Calu3 (cell line): ENCODE measurements around the gene RTRAF. TPM values are rescaled to one million over a fixed set of nuclear protein-coding genes. Genes with fewer than 3 reads are reported as not detected.

Experiments used
- BruUV-seq: library from RNA; stranded (reverse); fragments of 400-500 nt; replicated peaks from 2 replicates; lab custom pipeline; 2021; lab: Mats Ljungman, UMichigan
- CTCF ChIA-PET: fragments of 300-600 bp; sonication (Branson Sonifier 250); formaldehyde crosslinking; loops from one replicate; lab custom pipeline; 2022; ENCODE audit warnings: antibody characterized with exemption; lab: Charles Lee
- DNase-seq: peaks from one replicate; pipeline ENCODE4 v3.0.0; 2022
- H3K27ac Mint-ChIP-seq: one replicate; pipeline ENCODE4 v1.8.0; 2022; ENCODE audit warnings: mixed read lengths; ENCODE audit not compliant: unreplicated experiment
- H3K27me3 Mint-ChIP-seq: one replicate; pipeline ENCODE4 v1.8.0; 2022; ENCODE audit warnings: mixed read lengths; ENCODE audit not compliant: unreplicated experiment
- H3K36me3 Mint-ChIP-seq: one replicate; pipeline ENCODE4 v1.8.0; 2022; ENCODE audit warnings: mild to moderate bottlenecking, moderate library complexity, mixed read lengths; ENCODE audit not compliant: insufficient read depth, unreplicated experiment
- H3K4me1 Mint-ChIP-seq: one replicate; pipeline ENCODE4 v1.8.0; 2022; ENCODE audit warnings: mild to moderate bottlenecking, low read depth, mixed read lengths; ENCODE audit not compliant: unreplicated experiment
- H3K4me3 Mint-ChIP-seq: one replicate; pipeline ENCODE4 v1.8.0; 2022; ENCODE audit warnings: mild to moderate bottlenecking, low read depth, moderate library complexity, mixed read lengths; ENCODE audit not compliant: unreplicated experiment
- H3K9me3 Mint-ChIP-seq: one replicate; pipeline ENCODE4 v1.8.0; 2022; ENCODE audit warnings: low read depth, mixed read lengths; ENCODE audit not compliant: unreplicated experiment
- CTCF ChIP-seq: fragments of 200-600 bp; IDR thresholded peaks from one replicate; pipeline ENCODE4 v1.8.0; 2022; ENCODE audit warnings: antibody characterized with exemption; ENCODE audit not compliant: unreplicated experiment
- intact Hi-C: fragments of 100-400 bp; cut with micrococcal nuclease; formaldehyde crosslinking; loops from one replicate; pipeline ENCODE4 v1.10.0; 2022; ENCODE audit not compliant: unreplicated experiment
- total RNA-seq: library from RNA; stranded (reverse); gene quantifications from 2 replicates; pipeline ENCODE4 v1.2.3, GENCODE V29; 2022

The RTRAF gene
- total RNA-seq, 1 experiment from 2014 or later: 164 TPM

GRCh38 chr14:52055167-52055566 is 65.8 kb downstream of the RTRAF start:
- intact Hi-C loops: no loop called here
- Mint-ChIP-seq H3K9me3 (no peaks in the 10 kb centered on the region), H3K4me1 (peaks cover 4% of the 10 kb centered on the region), H3K4me3 (no peak overlapping the region), H3K27me3 (peaks cover 59% of the 10 kb centered on the region), H3K27ac (no peak overlapping the region), H3K36me3 (no peaks in the 10 kb centered on the region)
- no peak for TF ChIP-seq CTCF
- no peak for DNase-seq
- CTCF ChIA-PET: no interaction called here
- BruUV-seq: no TSS peak

DNA sequence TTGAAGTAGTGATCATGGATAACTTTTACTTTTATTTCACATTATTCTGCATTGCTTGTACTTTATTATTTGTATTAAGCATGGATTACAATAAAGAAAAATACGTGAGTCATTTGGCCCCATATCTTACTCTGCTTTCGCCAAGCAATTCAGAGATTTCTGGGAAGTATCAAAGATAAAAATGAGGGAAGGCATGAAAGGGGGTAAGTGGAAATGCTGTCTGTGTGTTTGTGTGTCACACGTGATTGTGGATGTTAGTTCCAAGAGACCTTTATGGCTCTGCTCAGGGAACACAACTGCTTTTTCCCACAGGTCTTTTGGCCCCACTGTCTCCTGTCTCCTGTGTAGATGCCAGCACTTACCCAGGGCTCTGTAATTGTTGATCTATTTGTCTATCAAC is 69.0 kb downstream of the RTRAF start:
- CTCF ChIA-PET: no interaction called here
- Mint-ChIP-seq H3K4me1 (no peaks in the 10 kb centered on the region), H3K27ac (no peak overlapping the region), H3K27me3 (peaks cover 59% of the 10 kb centered on the region), H3K4me3 (no peak overlapping the region), H3K9me3 (no peaks in the 10 kb centered on the region), H3K36me3 (no peaks in the 10 kb centered on the region)
- BruUV-seq: no TSS peak
- intact Hi-C loops: no loop called here
- no peak for DNase-seq
- TF ChIP-seq CTCF: no peak

DNA sequence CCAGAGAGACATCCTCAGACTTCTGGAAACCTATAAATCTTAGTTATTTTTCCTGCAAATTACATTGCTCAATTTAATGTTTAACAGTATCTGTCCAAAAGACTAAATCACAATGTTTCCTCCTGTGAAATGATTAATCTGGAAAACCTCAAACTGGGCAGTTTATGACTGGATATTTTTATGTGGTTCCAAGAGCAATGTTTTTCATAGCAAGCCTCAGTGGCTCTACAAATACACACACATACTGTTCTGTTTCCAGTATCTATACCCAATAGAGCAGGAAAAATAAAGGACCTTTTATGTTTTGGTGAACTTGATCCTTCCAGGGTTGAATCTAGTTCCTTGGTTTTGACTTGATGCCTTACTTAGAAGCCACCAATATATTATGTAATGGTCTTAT is 70.3 kb downstream of the RTRAF start:
- Mint-ChIP-seq H3K36me3 (no peaks in the 10 kb centered on the region), H3K27me3 (peaks cover 59% of the 10 kb centered on the region), H3K9me3 (no peaks in the 10 kb centered on the region), H3K4me3 (no peak overlapping the region), H3K4me1 (no peaks in the 10 kb centered on the region), H3K27ac (no peak overlapping the region)
- DNase-seq: no peak
- intact Hi-C loops: no loop called here
- TF ChIP-seq CTCF: no peak
- CTCF ChIA-PET: no interaction called here
- no TSS peak for BruUV-seq

- no peak overlapping the region for H3K27ac Mint-ChIP-seq
- H3K9me3 Mint-ChIP-seq: no peaks in the 10 kb centered on the region
- intact Hi-C loops: no loop called here
- TF ChIP-seq CTCF: no peak
- peaks cover 59% of the 10 kb centered on the region for H3K27me3 Mint-ChIP-seq
- H3K4me3 Mint-ChIP-seq: no peak overlapping the region
- no peaks in the 10 kb centered on the region for H3K4me1 Mint-ChIP-seq
- no peaks in the 10 kb centered on the region for H3K36me3 Mint-ChIP-seq
- CTCF ChIA-PET: interaction anchor here (0.6 kb wide), 1 partner anchor 227 kb away, joined by 3 read pairs; no protein-coding TSS in a partner anchor
- no peak for DNase-seq
- no TSS peak for BruUV-seq
Observed at GRCh38 chr14:52060080-52060479, 70.7 kb downstream of the RTRAF start.

Other genes starting within 250 kb of the RTRAF start
- gene GNG2, start 128.9 kb upstream of the RTRAF start, total RNA-seq: not detected in 2 replicates
- not detected in 2 replicates for gene NID2, start 79.5 kb downstream of the RTRAF start, total RNA-seq